A549 (cell line): ENCODE results near the gene ZFYVE28. TPM values are rescaled to one million over a fixed set of nuclear protein-coding genes. Genes with fewer than 3 reads are reported as not detected.

Experiments used
- ATAC-seq, 2 experiments: fragments of 200-7000 bp in 1 of 2; fragments of >200 bp in 1 of 2; cut with Nextera tagmentation in 1 of 2; cut with Tn5 transposase in 1 of 2; 3 replicates each; pipeline versions ENCODE4 v1.8.0 to v1.9.1; 2018 to 2020; ENCODE audit warnings: mild to moderate bottlenecking in 1 of 2, moderate library complexity in 1 of 2
- CTCF ChIA-PET: fragments of 300-600 bp; sonication (Branson Sonifier 250); formaldehyde crosslinking; extraction: SDS; loops from one replicate; lab custom pipeline; 2021; ENCODE audit warnings: antibody characterized with exemption, inconsistent platforms; lab: Yijun Ruan, JAX
- POLR2A ChIA-PET: fragments of 350-600 bp; formaldehyde crosslinking; extraction: SDS; loops from one replicate; lab custom pipeline; 2021; ENCODE audit warnings: antibody characterized with exemption, inconsistent platforms; lab: Yijun Ruan, JAX
- DNase-seq, 2 experiments: peaks; one replicate each; pipeline versions ENCODE4 v3.0.0 to v3.0.0-alpha.2; 2011 to 2016; ENCODE audit warnings: low read depth in 1 of 2, low spot score in 1 of 2
- FAIRE-seq: peaks from 2 replicates; lab custom pipeline; 2011; peaks lifted over from hg19 to GRCh38; lab: Jason Lieb, UNC
- H3K27ac ChIP-seq, 2 experiments: fragments of >200 bp; sonication (Bioruptor Twin); formaldehyde crosslinking; 3 replicates each; pipeline ENCODE4 v1.5.1; 2016 to 2017
- H3K4me1 ChIP-seq: fragments of >200 bp; sonication (Bioruptor Twin); formaldehyde crosslinking; 3 replicates; pipeline ENCODE4 v1.6.1; 2016
- H3K4me2 ChIP-seq: fragments of >200 bp; sonication (Bioruptor Twin); formaldehyde crosslinking; 3 replicates; pipeline ENCODE4 v1.6.1; 2016
- H3K4me3 ChIP-seq: fragments of >200 bp; sonication (Bioruptor Twin); formaldehyde crosslinking; 3 replicates; pipeline ENCODE4 v1.5.1; 2016
- H3K9me3 ChIP-seq: fragments of >200 bp; sonication (Bioruptor Twin); formaldehyde crosslinking; 3 replicates; pipeline ENCODE4 v1.6.1; 2016
- CHD2 ChIP-seq: fragments of 150-350 bp; IDR thresholded peaks from 2 replicates; pipeline ENCODE4 v1.6.1; 2014; ENCODE audit warnings: low read length; ENCODE audit not compliant: partially characterized antibody
- EHF ChIP-seq: fragments of 250-450 bp; sonication (Bioruptor Pico); IDR thresholded peaks from 2 replicates; pipeline ENCODE4 v1.5.0; 2020; ENCODE audit warnings: mild to moderate bottlenecking
- ESRRA ChIP-seq: fragments of 150-350 bp; IDR thresholded peaks from 2 replicates; pipeline ENCODE4 v1.6.1; 2014; ENCODE audit warnings: mild to moderate bottlenecking, low read length, borderline replicate concordance
- FOSB ChIP-seq: fragments of 250-450 bp; sonication (Bioruptor Pico); IDR thresholded peaks from 2 replicates; pipeline ENCODE4 v1.5.0; 2020; ENCODE audit warnings: mild to moderate bottlenecking, moderate library complexity
- FOXS1 ChIP-seq: fragments of 250-450 bp; sonication (Bioruptor Pico); IDR thresholded peaks from 2 replicates; pipeline ENCODE4 v1.5.0; 2020; ENCODE audit warnings: mild to moderate bottlenecking, moderate library complexity
- GATA3 ChIP-seq: IDR thresholded peaks from 2 replicates; pipeline ENCODE4 v1.6.1; 2012; ENCODE audit warnings: borderline replicate concordance
- HDAC2 ChIP-seq: fragments of 200-600 bp; sonication (generic); IDR thresholded peaks from 2 replicates; pipeline ENCODE4 v1.6.1; 2016
- HEYL ChIP-seq: fragments of 250-450 bp; sonication (Bioruptor Pico); IDR thresholded peaks from 2 replicates; pipeline ENCODE4 v1.8.0; 2021; ENCODE audit warnings: mild to moderate bottlenecking, moderate library complexity
- HOXA7 ChIP-seq: fragments of 250-450 bp; sonication (Bioruptor Pico); IDR thresholded peaks from 2 replicates; pipeline ENCODE4 v1.5.0; 2020; ENCODE audit warnings: mild to moderate bottlenecking, moderate library complexity
- HOXB13 ChIP-seq: fragments of 250-450 bp; sonication (Bioruptor Pico); IDR thresholded peaks from 2 replicates; pipeline ENCODE4 v1.5.0; 2020; ENCODE audit warnings: low read depth, mild to moderate bottlenecking, moderate library complexity
- KDM1A ChIP-seq: fragments of 200-600 bp; sonication (generic); IDR thresholded peaks from 2 replicates; pipeline ENCODE4 v1.6.1; 2016; ENCODE audit warnings: low read depth, mild to moderate bottlenecking
- MAFK ChIP-seq: fragments of 450-650 bp; IDR thresholded peaks from 2 replicates; pipeline ENCODE4 v1.6.1; 2014; ENCODE audit not compliant: partially characterized antibody
- MAZ ChIP-seq: fragments of 150-350 bp; IDR thresholded peaks from 2 replicates; pipeline ENCODE4 v1.6.1; 2014; ENCODE audit warnings: antibody characterized with exemption, low read depth, low read length, borderline replicate concordance
- NFE2L2 ChIP-seq: fragments of 150-350 bp; conservative IDR thresholded peaks from 2 replicates; pipeline ENCODE4 v1.6.1; 2014; ENCODE audit warnings: low read length
- PHF8 ChIP-seq: fragments of 200-600 bp; sonication (generic); IDR thresholded peaks from 2 replicates; pipeline ENCODE4 v1.6.1; 2016; ENCODE audit warnings: low read depth, mild to moderate bottlenecking, antibody characterized with exemption, moderate library complexity, borderline replicate concordance
- RFX5 ChIP-seq: fragments of 450-650 bp; IDR thresholded peaks from 2 replicates; pipeline ENCODE4 v1.7.1; 2014; ENCODE audit warnings: antibody characterized with exemption, mild to moderate bottlenecking, moderate library complexity
- RNF2 ChIP-seq: fragments of 200-600 bp; sonication (generic); IDR thresholded peaks from 2 replicates; pipeline ENCODE4 v1.6.1; 2016; ENCODE audit warnings: low read depth, mild to moderate bottlenecking, antibody characterized with exemption, moderate library complexity, borderline replicate concordance
- ZC3H11A ChIP-seq: fragments of 450-650 bp; IDR thresholded peaks from 2 replicates; pipeline ENCODE4 v1.6.1; 2014; ENCODE audit warnings: antibody characterized with exemption, mild to moderate bottlenecking
- ZSCAN20 ChIP-seq: fragments of 250-450 bp; sonication (Bioruptor Pico); IDR thresholded peaks from 2 replicates; pipeline ENCODE4 v1.8.0; 2022; ENCODE audit warnings: mild to moderate bottlenecking, moderate library complexity
- WGBS: methylation state at CpG from one replicate; pipeline ENCODE4 v1.1.6; 2017; ENCODE audit errors: missing lambda C conversion rate; 5-methylcytosine and 5-hydroxymethylcytosine counted together
- polyA plus RNA-seq, 4 experiments: library from polyadenylated mRNA; depleted of rRNA in 3 of 4; stranded (reverse); fragments of >200 nt; fragmentation: RNase III in 1 of 4; extraction: RNeasy Plus Mini Kit Qiagen cat#74134 plus additional on column Dnase treatment in 1 of 4; gene quantifications; 2 replicates in 3 of 4; 3 replicates in 1 of 4; pipeline ENCODE4 v1.2.3, GENCODE V29; 2011 to 2017
- TF ChIP-seq, protein P1 (sequence below): IDR thresholded peaks from 2 replicates; pipeline ENCODE4 v1.6.1; 2012
- TF ChIP-seq, protein P2 (sequence below): fragments of 250-450 bp; sonication (Bioruptor Pico); IDR thresholded peaks from 2 replicates; pipeline ENCODE4 v1.5.0; 2020; ENCODE audit warnings: low read depth, mild to moderate bottlenecking, moderate library complexity
- TF ChIP-seq, protein P3 (sequence below): IDR thresholded peaks from 2 replicates; pipeline ENCODE4 v1.6.1; 2012; ENCODE audit warnings: low read depth, borderline replicate concordance
- TF ChIP-seq, protein P4 (sequence below): fragments of >200 bp; sonication (Bioruptor Twin); formaldehyde crosslinking; IDR thresholded peaks from 2 replicates; pipeline ENCODE4 v1.6.1; 2016
- TF ChIP-seq, protein P5 (sequence below): IDR thresholded peaks from 2 replicates; pipeline ENCODE4 v1.6.1; 2012

Gene ZFYVE28
- polyA plus RNA-seq, 2 of the 4 experiments (the other 2 are of a cell fraction): 2.1 to 2.3 TPM

DNA sequence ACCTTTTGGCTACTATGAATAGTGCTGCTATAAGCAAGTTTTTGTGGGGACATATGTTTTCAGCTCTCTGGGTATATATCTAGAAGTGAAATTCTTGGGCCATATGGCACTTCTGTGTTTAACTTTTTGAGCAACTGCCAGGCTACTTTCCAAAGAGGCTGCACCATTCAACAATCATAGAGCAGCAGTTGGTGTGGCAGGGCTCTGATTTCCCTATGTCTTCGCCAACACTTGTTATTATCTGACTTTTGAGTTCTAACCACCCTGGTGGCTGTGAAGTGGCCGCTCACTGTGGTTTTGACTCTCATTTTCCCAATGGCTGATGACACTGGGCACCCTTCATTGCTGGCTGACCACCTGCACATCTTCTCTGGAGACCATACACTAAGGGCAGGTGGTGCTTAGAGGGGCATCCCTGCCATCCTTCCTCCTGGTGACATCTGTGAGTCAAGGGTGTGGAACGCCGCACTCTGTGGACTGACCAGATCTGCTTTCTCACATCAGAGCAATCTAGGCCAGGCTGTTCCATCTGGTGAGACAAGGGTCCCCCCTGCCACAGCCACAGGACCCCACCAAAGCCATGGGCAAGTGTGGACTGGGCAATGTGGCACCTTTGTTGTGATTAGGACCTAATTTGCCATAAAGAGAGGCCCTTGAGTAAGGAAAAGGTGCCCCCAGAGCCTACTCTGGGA, 49.6 kb downstream of the ZFYVE28 start:
- Histone ChIP-seq H3K4me3 (no peak overlapping the region), H3K4me2 (no peak overlapping the region), H3K27ac (no peak overlapping the region), H3K9me3 (no peaks in the 10 kb centered on the region), H3K4me1 (no peaks in the 10 kb centered on the region)
- TF ChIP-seq EHF (no peak), ZC3H11A (no peak), HDAC2 (no peak), ZSCAN20 (no peak), FOXS1 (no peak), CHD2 (no peak)
- TF ChIP-seq, protein P1, sequence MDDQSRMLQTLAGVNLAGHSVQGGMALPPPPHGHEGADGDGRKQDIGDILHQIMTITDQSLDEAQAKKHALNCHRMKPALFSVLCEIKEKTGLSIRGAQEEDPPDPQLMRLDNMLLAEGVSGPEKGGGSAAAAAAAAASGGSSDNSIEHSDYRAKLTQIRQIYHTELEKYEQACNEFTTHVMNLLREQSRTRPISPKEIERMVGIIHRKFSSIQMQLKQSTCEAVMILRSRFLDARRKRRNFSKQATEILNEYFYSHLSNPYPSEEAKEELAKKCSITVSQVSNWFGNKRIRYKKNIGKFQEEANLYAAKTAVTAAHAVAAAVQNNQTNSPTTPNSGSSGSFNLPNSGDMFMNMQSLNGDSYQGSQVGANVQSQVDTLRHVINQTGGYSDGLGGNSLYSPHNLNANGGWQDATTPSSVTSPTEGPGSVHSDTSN: no peak
- TF ChIP-seq, protein P2, sequence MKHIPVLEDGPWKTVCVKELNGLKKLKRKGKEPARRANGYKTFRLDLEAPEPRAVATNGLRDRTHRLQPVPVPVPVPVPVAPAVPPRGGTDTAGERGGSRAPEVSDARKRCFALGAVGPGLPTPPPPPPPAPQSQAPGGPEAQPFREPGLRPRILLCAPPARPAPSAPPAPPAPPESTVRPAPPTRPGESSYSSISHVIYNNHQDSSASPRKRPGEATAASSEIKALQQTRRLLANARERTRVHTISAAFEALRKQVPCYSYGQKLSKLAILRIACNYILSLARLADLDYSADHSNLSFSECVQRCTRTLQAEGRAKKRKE (CRISPR knock-in tag): no peak
- ChIA-PET CTCF (no interaction called here), POLR2A (no interaction called here)
- ATAC-seq (no peak), FAIRE-seq (no peak), DNase-seq (no peak)
- WGBS: 95% methylated on average over 2 of the region's 4 CpGs

DNA sequence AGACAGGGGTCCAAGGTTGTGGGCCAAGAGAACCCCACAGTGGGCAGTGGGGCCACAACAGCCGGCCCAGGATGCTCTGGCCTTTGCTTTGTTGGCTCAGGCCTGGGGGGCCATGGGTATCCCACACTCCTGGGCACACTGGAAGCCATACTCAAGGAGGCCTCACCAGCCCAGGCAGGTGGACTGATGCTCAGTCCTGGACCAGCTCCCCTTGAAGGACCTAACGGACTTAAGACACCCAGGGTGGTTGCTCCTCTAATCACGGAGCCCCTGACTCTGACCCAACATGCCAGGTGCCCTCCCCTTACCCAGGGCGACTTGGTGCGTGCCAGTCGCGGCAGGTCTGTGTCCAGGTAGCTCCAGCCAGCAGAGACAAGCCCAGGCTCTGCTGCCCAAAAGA, 50.8 kb downstream of the ZFYVE28 start:
- DNase-seq (no peak), FAIRE-seq (no peak), ATAC-seq (no peak)
- Histone ChIP-seq H3K27ac (no peak overlapping the region), H3K9me3 (no peaks in the 10 kb centered on the region), H3K4me2 (no peak overlapping the region), H3K4me3 (no peak overlapping the region), H3K4me1 (no peaks in the 10 kb centered on the region)
- TF ChIP-seq, protein P3, sequence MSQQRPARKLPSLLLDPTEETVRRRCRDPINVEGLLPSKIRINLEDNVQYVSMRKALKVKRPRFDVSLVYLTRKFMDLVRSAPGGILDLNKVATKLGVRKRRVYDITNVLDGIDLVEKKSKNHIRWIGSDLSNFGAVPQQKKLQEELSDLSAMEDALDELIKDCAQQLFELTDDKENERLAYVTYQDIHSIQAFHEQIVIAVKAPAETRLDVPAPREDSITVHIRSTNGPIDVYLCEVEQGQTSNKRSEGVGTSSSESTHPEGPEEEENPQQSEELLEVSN: no peak
- TF ChIP-seq FOSB: no peak
- 69% methylated on average over 4 of the region's 7 CpGs for WGBS
- ChIA-PET CTCF (no interaction called here), POLR2A (no interaction called here)

DNA sequence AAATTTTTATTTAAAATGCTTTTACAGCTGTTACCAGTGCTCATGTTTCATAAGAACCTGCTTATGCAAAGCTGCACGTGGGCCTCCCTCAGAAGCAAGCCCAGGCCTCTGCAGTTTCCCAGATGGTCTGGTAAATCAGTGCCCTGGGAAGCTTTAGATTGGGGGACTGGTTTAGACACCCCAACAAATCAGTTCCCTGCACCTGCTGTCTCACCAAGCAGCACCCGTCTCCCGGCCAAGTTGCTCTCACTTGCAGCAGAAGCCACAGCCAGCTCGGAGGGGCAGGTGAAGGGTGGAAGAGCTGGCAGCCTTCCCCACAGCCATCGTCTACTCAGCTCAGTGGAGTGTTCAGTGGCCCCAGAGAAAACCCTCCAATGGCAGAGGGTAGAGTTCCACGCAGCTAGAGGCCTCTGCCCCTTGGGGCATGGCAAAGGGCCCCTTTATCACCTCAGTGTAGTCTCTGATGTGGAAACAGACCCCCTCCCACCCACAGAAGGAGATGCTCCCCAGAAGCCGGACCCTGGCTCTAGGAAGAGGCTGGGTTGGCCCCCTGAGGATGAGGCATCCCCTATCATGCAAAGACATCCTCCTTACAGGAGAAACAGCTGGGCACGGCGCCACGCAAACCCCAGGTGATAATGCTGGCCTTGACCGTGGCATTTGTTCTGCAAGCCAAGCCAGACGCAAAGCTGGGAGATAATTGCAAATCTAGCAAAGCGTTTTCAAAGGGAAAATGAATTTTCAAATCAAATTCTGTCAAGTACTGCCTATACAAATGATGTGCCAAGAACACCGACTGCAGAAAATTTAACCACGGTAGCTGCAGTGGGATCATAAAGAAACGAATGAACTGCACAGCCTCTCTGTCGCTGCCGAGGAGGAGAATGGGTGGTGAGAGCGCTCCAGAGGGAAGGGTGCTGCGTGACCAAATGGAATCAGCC, 51.9 kb downstream of the ZFYVE28 start:
- ATAC-seq (no peak), FAIRE-seq (no peak), DNase-seq (no peak)
- H3K4me3 ChIP-seq: no peak overlapping the region
- H3K9me3 ChIP-seq: no peaks in the 10 kb centered on the region
- ChIA-PET CTCF (interaction anchor here (0.8 to 1.7 kb wide), 2 partner anchors 12 to 146 kb away, joined by 3 read pairs; no protein-coding TSS in a partner anchor), POLR2A (no interaction called here)
- H3K4me2 ChIP-seq: no peak overlapping the region
- H3K27ac ChIP-seq: no peak overlapping the region
- H3K4me1 ChIP-seq: no peaks in the 10 kb centered on the region
- 78% methylated on average over 18 of the region's 20 CpGs for WGBS
- TF ChIP-seq RFX5: no peak
- TF ChIP-seq HOXA7 (CRISPR knock-in tag): no peak

DNA sequence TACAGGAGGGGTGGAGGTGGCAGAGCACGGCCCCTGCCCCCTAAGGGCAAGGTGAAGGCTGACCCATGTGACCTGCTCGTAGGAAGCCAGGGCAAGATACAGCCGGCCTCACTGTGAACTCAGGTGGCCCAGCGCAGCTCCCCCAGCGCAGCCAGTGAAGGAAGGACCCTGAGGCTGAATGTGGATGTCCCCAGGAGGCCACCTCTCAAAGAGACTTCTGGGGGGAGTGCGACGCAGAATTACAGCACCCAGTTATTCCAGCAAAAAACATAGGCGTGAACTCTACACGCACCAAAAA, 52.6 kb downstream of the ZFYVE28 start:
- DNase-seq (no peak), FAIRE-seq (no peak), ATAC-seq (no peak)
- 91% methylated on average over 6 of the region's 9 CpGs for WGBS
- no peaks in the 10 kb centered on the region for H3K4me1 ChIP-seq
- no peaks in the 10 kb centered on the region for H3K9me3 ChIP-seq
- H3K27ac ChIP-seq: no peak overlapping the region
- H3K4me3 ChIP-seq: no peak overlapping the region
- ChIA-PET POLR2A (no interaction called here), CTCF (interaction anchor here (0.8 to 1.7 kb wide), 2 partner anchors 11 to 146 kb away, joined by 3 read pairs; no protein-coding TSS in a partner anchor)
- no peak for TF ChIP-seq RNF2
- TF ChIP-seq GATA3: no peak
- TF ChIP-seq, protein P4, sequence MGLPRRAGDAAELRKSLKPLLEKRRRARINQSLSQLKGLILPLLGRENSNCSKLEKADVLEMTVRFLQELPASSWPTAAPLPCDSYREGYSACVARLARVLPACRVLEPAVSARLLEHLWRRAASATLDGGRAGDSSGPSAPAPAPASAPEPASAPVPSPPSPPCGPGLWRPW: no peak
- TF ChIP-seq, protein P1: no peak
- TF ChIP-seq ESRRA: no peak
- no peak for TF ChIP-seq MAFK
- TF ChIP-seq KDM1A: no peak
- no peak for TF ChIP-seq HOXB13 (CRISPR knock-in tag)
- TF ChIP-seq ZSCAN20: no peak
- TF ChIP-seq MAZ: no peak
- no peak for TF ChIP-seq HEYL (CRISPR knock-in tag)
- TF ChIP-seq, protein P5, sequence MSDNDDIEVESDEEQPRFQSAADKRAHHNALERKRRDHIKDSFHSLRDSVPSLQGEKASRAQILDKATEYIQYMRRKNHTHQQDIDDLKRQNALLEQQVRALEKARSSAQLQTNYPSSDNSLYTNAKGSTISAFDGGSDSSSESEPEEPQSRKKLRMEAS: no peak
- no peak for TF ChIP-seq NFE2L2
- TF ChIP-seq, protein P2 (CRISPR knock-in tag): no peak
- TF ChIP-seq PHF8: no peak
- no peak overlapping the region for H3K4me2 ChIP-seq
